HepG2 (cell line): Measurements from ENCODE around the gene BTN1A1. TPM values are rescaled to one million over a fixed set of nuclear protein-coding genes. Genes with fewer than 3 reads are reported as not detected.

Source experiments
- GATAD1 ChIP-seq: IDR thresholded peaks from 2 replicates; pipeline ENCODE4 v1.6.1; 2016; ENCODE audit warnings: missing genetic modification reagents, missing compliant biosample characterization
- PHF21A ChIP-seq: sonication (generic); formaldehyde crosslinking; IDR thresholded peaks from 2 replicates; pipeline ENCODE4 v1.5.0; 2020; ENCODE audit warnings: mild to moderate bottlenecking, missing genetic modification reagents
- RELA ChIP-seq: sonication (generic); formaldehyde crosslinking; IDR thresholded peaks from 2 replicates; pipeline ENCODE4 v1.4.0; 2020; ENCODE audit warnings: missing genetic modification reagents
- TARDBP ChIP-seq: sonication (generic); formaldehyde crosslinking; IDR thresholded peaks from 2 replicates; pipeline ENCODE4 v1.8.0; 2022; ENCODE audit warnings: mild to moderate bottlenecking, missing genetic modification reagents
- THAP11 ChIP-seq: IDR thresholded peaks from 2 replicates; pipeline ENCODE4 v1.6.1; 2016; ENCODE audit warnings: missing biosample characterization, missing genetic modification reagents
- ZFP36L1 ChIP-seq: sonication (generic); formaldehyde crosslinking; IDR thresholded peaks from 2 replicates; pipeline ENCODE4 v1.8.0; 2022; ENCODE audit warnings: mild to moderate bottlenecking, missing genetic modification reagents, moderate library complexity
- ZFX ChIP-seq: sonication (generic); formaldehyde crosslinking; IDR thresholded peaks from 2 replicates; pipeline ENCODE4 v1.4.0; 2020; ENCODE audit warnings: mild to moderate bottlenecking, low read depth, missing genetic modification reagents, moderate library complexity
- ZNF143 ChIP-seq: sonication (generic); formaldehyde crosslinking; IDR thresholded peaks from 2 replicates; pipeline ENCODE4 v1.4.0; 2020; ENCODE audit warnings: missing genetic modification reagents
- ZNF382 ChIP-seq: sonication (generic); formaldehyde crosslinking; IDR thresholded peaks from 2 replicates; pipeline ENCODE4 v1.5.0; 2020; ENCODE audit warnings: missing genetic modification reagents, mild to moderate bottlenecking, borderline replicate concordance
- ZNF788 ChIP-seq: sonication (generic); formaldehyde crosslinking; IDR thresholded peaks from 2 replicates; pipeline ENCODE4 v1.5.0; 2020; ENCODE audit warnings: mild to moderate bottlenecking, missing genetic modification reagents, borderline replicate concordance
- ZNF850 ChIP-seq: sonication (generic); formaldehyde crosslinking; conservative IDR thresholded peaks from 2 replicates; pipeline ENCODE4 v1.9.0; 2021; ENCODE audit warnings: mild to moderate bottlenecking, missing genetic modification reagents
- ZSCAN25 ChIP-seq: sonication (generic); formaldehyde crosslinking; IDR thresholded peaks from 2 replicates; pipeline ENCODE4 v1.8.0; 2022; ENCODE audit warnings: mild to moderate bottlenecking, missing genetic modification reagents
- polyA plus RNA-seq, 8 experiments: library from polyadenylated mRNA; depleted of rRNA in 3 of 8; stranded (reverse) in 7 of 8; unstranded in 1 of 8; fragments of >200 nt; fragmentation: Illumina TruSeq in 4 of 8; extraction: Trizol in 4 of 8; gene quantifications; 2 replicates each; pipeline versions ENCODE4 v1.2.1 to v1.2.3, GENCODE V29; 2011 to 2016; ENCODE audit warnings: low read depth in 4 of 8, missing spikeins in 1 of 8, mixed read lengths in 1 of 8; ENCODE audit not compliant: insufficient read depth in 1 of 8
- total RNA-seq, 5 experiments: library from RNA; depleted of rRNA; stranded (reverse); fragments of >200 nt; fragmentation: Illumina TruSeq; extraction: Trizol; gene quantifications; 2 replicates each; pipeline ENCODE4 v1.2.3, GENCODE V29; 2016; ENCODE audit warnings: low read depth in 1 of 5
- TF ChIP-seq, protein P1 (sequence below): sonication (generic); formaldehyde crosslinking; IDR thresholded peaks from 2 replicates; pipeline ENCODE4 v1.8.0; 2022; ENCODE audit warnings: missing genetic modification reagents, mild to moderate bottlenecking, borderline replicate concordance
- TF ChIP-seq, protein P2 (sequence below): sonication (generic); formaldehyde crosslinking; IDR thresholded peaks from 2 replicates; pipeline ENCODE4 v1.4.0; 2020; ENCODE audit warnings: missing genetic modification reagents, mild to moderate bottlenecking, borderline replicate concordance
- TF ChIP-seq, protein P3 (sequence below): sonication (generic); formaldehyde crosslinking; IDR thresholded peaks from 2 replicates; pipeline ENCODE4 v1.4.0; 2020; ENCODE audit warnings: missing genetic modification reagents
- TF ChIP-seq, protein P4 (sequence below), 2 experiments: sonication (generic) in 1 of 2; formaldehyde crosslinking in 1 of 2; IDR thresholded peaks; 2 replicates each; pipeline versions ENCODE4 v1.4.0 to v1.6.1; 2016 to 2020; ENCODE audit warnings: borderline replicate concordance in 1 of 2, low read depth in 1 of 2, mild to moderate bottlenecking in 1 of 2, missing genetic modification reagents in 1 of 2

The BTN1A1 gene
- total and polyA plus RNA-seq, 2 of the 13 experiments (the other 11 are each of a cell fraction or from before 2014, with no cell fraction given) = 0.04 TPM; not detected in 1

DNA sequence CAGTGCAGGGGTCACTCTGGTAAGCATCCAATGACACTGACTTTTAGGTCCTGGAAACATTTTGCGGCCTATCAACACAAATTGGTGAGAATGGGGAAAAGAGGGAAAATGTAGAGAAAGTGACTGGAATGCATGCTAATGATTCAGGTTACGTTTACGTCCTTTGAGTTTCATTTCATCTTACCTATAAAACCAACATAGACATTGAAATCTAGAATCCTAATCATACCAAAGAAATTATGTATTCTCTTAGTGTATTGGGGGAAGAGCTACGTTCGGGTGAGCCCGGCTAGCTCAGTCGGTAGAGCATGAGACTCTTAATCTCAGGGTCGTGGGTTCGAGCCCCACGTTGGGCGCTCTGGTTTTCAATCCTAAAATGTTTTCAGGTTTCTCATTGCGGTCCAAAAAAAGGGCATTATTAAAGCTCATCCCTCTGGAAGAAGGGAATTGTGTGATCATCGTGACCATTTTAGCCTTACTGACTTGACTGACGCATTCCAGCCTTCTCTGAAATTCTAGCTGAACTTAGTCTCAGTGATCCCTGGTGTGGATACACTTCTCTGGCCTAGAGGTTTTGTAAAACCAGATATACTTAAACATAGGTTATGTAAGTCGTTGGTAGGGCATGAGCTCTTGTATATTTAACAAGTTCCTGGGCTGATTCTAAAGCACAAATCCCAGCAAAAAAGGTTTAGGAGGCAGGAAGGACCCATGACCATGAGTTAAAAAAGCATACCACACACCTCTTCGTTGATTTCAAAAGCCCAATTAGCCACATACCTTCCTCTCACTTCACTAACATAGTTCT is 56.4 kb downstream of the BTN1A1 start (continued):
- TF ChIP-seq, protein P1, sequence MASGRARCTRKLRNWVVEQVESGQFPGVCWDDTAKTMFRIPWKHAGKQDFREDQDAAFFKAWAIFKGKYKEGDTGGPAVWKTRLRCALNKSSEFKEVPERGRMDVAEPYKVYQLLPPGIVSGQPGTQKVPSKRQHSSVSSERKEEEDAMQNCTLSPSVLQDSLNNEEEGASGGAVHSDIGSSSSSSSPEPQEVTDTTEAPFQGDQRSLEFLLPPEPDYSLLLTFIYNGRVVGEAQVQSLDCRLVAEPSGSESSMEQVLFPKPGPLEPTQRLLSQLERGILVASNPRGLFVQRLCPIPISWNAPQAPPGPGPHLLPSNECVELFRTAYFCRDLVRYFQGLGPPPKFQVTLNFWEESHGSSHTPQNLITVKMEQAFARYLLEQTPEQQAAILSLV (CRISPR knock-in tag) = no peak
- TF ChIP-seq PHF21A (CRISPR knock-in tag) (peak; percentile 79; the same call in 1 of the 2 replicates), ZSCAN25 (CRISPR knock-in tag) (no peak; the same call in 1 of the 2 replicates), THAP11 (CRISPR knock-in tag) (peak; percentile 66), ZNF143 (CRISPR knock-in tag) (peak; percentile 38; the same call in 1 of the 2 replicates), ZNF788 (CRISPR knock-in tag) (no peak; the same call in 1 of the 2 replicates), ZFX (CRISPR knock-in tag) (peak; percentile 39; the same call in 1 of the 2 replicates), ZFP36L1 (CRISPR knock-in tag) (peak; percentile 80; the same call in 1 of the 2 replicates), ZNF850 (CRISPR knock-in tag) (no peak), ZNF382 (no peak), TARDBP (CRISPR knock-in tag) (peak; percentile 83), GATAD1 (CRISPR knock-in tag) (peak; percentile 57), RELA (no peak)
- TF ChIP-seq, protein P2, sequence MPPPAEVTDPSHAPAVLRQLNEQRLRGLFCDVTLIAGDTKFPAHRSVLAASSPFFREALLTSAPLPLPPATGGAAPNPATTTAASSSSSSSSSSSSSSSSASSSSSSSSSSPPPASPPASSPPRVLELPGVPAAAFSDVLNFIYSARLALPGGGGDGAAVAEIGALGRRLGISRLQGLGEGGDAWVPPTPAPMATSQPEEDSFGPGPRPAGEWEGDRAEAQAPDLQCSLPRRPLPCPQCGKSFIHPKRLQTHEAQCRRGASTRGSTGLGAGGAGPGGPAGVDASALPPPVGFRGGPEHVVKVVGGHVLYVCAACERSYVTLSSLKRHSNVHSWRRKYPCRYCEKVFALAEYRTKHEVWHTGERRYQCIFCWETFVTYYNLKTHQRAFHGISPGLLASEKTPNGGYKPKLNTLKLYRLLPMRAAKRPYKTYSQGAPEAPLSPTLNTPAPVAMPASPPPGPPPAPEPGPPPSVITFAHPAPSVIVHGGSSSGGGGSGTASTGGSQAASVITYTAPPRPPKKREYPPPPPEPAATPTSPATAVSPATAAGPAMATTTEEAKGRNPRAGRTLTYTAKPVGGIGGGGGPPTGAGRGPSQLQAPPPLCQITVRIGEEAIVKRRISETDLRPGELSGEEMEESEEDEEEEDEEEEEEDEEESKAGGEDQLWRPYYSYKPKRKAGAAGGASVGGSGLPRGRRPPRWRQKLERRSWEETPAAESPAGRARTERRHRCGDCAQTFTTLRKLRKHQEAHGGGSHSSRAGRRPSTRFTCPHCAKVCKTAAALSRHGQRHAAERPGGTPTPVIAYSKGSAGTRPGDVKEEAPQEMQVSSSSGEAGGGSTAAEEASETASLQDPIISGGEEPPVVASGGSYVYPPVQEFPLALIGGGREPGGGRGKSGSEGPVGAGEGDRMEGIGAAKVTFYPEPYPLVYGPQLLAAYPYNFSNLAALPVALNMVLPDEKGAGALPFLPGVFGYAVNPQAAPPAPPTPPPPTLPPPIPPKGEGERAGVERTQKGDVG (CRISPR knock-in tag) = no peak
- TF ChIP-seq, protein P3, sequence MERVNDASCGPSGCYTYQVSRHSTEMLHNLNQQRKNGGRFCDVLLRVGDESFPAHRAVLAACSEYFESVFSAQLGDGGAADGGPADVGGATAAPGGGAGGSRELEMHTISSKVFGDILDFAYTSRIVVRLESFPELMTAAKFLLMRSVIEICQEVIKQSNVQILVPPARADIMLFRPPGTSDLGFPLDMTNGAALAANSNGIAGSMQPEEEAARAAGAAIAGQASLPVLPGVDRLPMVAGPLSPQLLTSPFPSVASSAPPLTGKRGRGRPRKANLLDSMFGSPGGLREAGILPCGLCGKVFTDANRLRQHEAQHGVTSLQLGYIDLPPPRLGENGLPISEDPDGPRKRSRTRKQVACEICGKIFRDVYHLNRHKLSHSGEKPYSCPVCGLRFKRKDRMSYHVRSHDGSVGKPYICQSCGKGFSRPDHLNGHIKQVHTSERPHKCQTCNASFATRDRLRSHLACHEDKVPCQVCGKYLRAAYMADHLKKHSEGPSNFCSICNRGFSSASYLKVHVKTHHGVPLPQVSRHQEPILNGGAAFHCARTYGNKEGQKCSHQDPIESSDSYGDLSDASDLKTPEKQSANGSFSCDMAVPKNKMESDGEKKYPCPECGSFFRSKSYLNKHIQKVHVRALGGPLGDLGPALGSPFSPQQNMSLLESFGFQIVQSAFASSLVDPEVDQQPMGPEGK (CRISPR knock-in tag) = peak; percentile 40; the same call in 1 of the 2 replicates
- TF ChIP-seq, protein P4, sequence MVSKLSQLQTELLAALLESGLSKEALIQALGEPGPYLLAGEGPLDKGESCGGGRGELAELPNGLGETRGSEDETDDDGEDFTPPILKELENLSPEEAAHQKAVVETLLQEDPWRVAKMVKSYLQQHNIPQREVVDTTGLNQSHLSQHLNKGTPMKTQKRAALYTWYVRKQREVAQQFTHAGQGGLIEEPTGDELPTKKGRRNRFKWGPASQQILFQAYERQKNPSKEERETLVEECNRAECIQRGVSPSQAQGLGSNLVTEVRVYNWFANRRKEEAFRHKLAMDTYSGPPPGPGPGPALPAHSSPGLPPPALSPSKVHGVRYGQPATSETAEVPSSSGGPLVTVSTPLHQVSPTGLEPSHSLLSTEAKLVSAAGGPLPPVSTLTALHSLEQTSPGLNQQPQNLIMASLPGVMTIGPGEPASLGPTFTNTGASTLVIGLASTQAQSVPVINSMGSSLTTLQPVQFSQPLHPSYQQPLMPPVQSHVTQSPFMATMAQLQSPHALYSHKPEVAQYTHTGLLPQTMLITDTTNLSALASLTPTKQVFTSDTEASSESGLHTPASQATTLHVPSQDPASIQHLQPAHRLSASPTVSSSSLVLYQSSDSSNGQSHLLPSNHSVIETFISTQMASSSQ (IDR thresholded peaks at IDR 0.05; ENCODE audit: low read depth) = no peak; the same call in 1 of the 2 replicates
- TF ChIP-seq, protein P4 (CRISPR knock-in tag; IDR thresholded peaks at IDR 0.05; ENCODE audit: borderline replicate concordance) = no peak; the same call in 1 of the 2 replicates
